Measurements from ENCODE around the gene METAP2.
"Not testable (repeated sequence)": the region's sequence is repeated elsewhere in the genome, so short reads cannot be mapped to it uniquely, and the experiment has no call there.

METAP2 gene

GRCh38 chr12:95439461-95440230, 34.3 kb upstream of the METAP2 start:
- H3K4me3 ChIP-seq (ENCODE audit: control insufficient read depth, low read depth, low read length): no peak overlapping the region
- no peak for DNase-seq (ENCODE audit: low read depth)

GRCh38 chr12:95440401-95440800, 33.6 kb upstream of the METAP2 start:
- TF ChIP-seq, protein P1, sequence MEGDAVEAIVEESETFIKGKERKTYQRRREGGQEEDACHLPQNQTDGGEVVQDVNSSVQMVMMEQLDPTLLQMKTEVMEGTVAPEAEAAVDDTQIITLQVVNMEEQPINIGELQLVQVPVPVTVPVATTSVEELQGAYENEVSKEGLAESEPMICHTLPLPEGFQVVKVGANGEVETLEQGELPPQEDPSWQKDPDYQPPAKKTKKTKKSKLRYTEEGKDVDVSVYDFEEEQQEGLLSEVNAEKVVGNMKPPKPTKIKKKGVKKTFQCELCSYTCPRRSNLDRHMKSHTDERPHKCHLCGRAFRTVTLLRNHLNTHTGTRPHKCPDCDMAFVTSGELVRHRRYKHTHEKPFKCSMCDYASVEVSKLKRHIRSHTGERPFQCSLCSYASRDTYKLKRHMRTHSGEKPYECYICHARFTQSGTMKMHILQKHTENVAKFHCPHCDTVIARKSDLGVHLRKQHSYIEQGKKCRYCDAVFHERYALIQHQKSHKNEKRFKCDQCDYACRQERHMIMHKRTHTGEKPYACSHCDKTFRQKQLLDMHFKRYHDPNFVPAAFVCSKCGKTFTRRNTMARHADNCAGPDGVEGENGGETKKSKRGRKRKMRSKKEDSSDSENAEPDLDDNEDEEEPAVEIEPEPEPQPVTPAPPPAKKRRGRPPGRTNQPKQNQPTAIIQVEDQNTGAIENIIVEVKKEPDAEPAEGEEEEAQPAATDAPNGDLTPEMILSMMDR (IDR thresholded peaks at IDR 0.05; ENCODE audit: control insufficient read depth, insufficient read depth, low read depth, low read length, missing control alignments): no peak
- no peak overlapping the region for H3K4me3 ChIP-seq (ENCODE audit: control insufficient read depth, low read depth, low read length)
- no peak for DNase-seq (ENCODE audit: low read depth)

More at GRCh38 chr12:95439461-95440230, 34.3 kb upstream of the METAP2 start:
- TF ChIP-seq, protein P1 (IDR thresholded peaks at IDR 0.05; ENCODE audit: control insufficient read depth, insufficient read depth, low read depth, low read length, missing control alignments): no peak

GRCh38 chr12:95443459-95443858, 30.5 kb upstream of the METAP2 start:
- TF ChIP-seq, protein P1 (IDR thresholded peaks at IDR 0.05; ENCODE audit: control insufficient read depth, insufficient read depth, low read depth, low read length, missing control alignments): no peak
- no peak overlapping the region for H3K4me3 ChIP-seq (ENCODE audit: control insufficient read depth, low read depth, low read length)
- no peak for DNase-seq (ENCODE audit: low read depth)

DNA sequence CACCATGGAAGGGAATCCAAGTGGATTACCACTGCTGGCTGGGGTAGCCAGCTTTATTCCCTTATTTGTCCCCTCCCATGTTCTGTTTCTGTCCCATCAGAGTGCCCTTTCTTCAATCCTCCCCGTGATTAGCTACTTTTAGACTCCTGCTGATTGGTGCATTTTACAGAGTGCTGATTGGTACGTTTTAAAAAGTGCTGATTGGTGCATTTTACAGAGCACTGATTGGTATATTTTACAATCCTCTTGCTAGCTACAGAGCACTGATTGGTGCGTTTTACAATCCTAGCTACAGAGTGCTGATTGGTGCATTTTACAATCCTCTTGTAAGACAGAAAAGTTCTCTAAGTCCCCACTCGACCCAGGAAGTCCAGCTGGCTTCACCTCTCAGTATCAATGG, 28.9 kb upstream of the METAP2 start:
- DNase-seq (ENCODE audit: low read depth); H3K4me3 ChIP-seq (ENCODE audit: control insufficient read depth, low read depth, low read length): not testable (repeated sequence)

GRCh38 chr12:95445884-95446505, 28.0 kb upstream of the METAP2 start:
- DNase-seq (ENCODE audit: low read depth): no peak
- H3K4me3 ChIP-seq (ENCODE audit: control insufficient read depth, low read depth, low read length): no peak overlapping the region
- TF ChIP-seq, protein P1 (IDR thresholded peaks at IDR 0.05; ENCODE audit: control insufficient read depth, insufficient read depth, low read depth, low read length, missing control alignments): no peak

- H3K4me3 ChIP-seq (ENCODE audit: control insufficient read depth, low read depth, low read length): no peak overlapping the region
- no peak for DNase-seq (ENCODE audit: low read depth)
- TF ChIP-seq, protein P1 (IDR thresholded peaks at IDR 0.05; ENCODE audit: control insufficient read depth, insufficient read depth, low read depth, low read length, missing control alignments): no peak
Observed at GRCh38 chr12:95446506-95446900, 27.4 kb upstream of the METAP2 start.

- DNase-seq (ENCODE audit: low read depth): not testable (repeated sequence)
Observed at GRCh38 chr12:95449656-95450055, 24.3 kb upstream of the METAP2 start.

DNA sequence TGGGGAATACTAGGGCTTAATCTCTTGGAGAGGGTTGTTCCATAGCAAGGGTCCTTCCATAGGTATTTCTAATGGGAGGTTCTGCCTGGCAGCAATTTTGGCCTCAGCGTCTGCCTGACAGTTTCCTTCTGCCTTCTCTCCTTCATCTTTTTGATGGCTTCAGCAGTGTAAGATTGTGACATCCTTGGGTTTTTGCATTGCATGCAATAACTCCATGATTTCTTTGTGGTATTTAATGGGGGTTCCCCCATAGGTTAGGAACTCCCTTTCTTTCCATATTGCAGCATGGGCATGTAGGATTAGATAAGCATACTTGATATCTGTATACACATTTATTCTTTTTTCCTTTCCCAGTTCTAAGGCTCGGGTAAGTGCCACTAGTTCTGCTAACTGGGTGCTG, 21.5 kb upstream of the METAP2 start:
- DNase-seq (ENCODE audit: low read depth); H3K4me3 ChIP-seq (ENCODE audit: control insufficient read depth, low read depth, low read length): not testable (repeated sequence)

More at GRCh38 chr12:95449656-95450055, 24.3 kb upstream of the METAP2 start:
- H3K4me3 ChIP-seq (ENCODE audit: control insufficient read depth, low read depth, low read length): not testable (repeated sequence)

GRCh38 chr12:95453881-95454280, 20.1 kb upstream of the METAP2 start:
- not testable (repeated sequence) for DNase-seq (ENCODE audit: low read depth)

DNA sequence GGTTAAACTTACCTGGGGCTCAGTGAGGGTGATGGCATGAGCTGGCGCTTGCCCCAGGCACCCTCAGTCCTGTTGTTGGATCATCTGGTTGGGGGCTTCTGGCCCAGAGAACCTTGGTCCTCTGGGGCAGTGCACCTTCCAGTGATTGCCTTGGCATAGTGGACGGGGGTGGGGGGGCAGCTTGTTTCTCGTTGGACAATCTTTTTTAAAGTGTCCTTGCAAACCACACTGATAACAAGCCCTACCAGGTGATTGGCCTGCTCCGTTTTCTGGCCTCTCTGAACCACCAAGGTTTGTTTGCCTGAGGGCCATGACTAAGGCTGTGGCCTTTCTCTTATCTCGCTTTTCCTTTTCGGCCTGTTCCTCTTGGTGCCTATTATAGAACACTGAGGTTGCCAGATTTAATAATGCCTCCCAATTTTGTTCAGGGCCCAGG, 19.2 kb upstream of the METAP2 start:
- H3K4me3 ChIP-seq (ENCODE audit: control insufficient read depth, low read depth, low read length); DNase-seq (ENCODE audit: low read depth): not testable (repeated sequence)

More at GRCh38 chr12:95453881-95454280, 20.1 kb upstream of the METAP2 start:
- H3K4me3 ChIP-seq (ENCODE audit: control insufficient read depth, low read depth, low read length): not testable (repeated sequence)

DNA sequence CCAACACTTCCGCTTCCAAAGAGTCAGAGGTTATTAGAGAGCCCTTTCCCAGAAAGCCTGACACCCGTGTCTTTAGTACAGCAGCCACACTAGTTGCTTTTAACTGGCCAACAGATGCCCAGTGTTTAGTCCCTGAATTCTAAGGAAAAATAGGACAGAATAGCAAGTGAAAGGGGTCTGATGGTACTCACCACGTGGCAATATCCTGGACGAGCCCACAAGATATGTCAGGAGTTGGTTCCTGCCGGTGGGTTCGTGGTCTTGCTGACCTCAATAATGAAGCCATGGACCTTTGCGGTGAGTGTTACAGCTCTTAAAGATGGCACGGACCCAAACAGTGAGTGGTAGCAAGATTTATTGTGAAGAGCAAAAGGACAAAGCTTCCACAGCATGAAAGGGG, 16.3 kb upstream of the METAP2 start:
- H3K4me3 ChIP-seq (ENCODE audit: control insufficient read depth, low read depth, low read length); DNase-seq (ENCODE audit: low read depth): not testable (repeated sequence)
